ENCODE data around the gene ATF3. TPM values are rescaled to one million over a fixed set of nuclear protein-coding genes. Genes with fewer than 3 reads are reported as not detected.
"Not testable (repeated sequence)": the region's sequence is repeated elsewhere in the genome, so short reads cannot be mapped to it uniquely, and the experiment has no call there.

ATF3 gene
- total RNA-seq, 1 donor: 5.2 TPM

DNA sequence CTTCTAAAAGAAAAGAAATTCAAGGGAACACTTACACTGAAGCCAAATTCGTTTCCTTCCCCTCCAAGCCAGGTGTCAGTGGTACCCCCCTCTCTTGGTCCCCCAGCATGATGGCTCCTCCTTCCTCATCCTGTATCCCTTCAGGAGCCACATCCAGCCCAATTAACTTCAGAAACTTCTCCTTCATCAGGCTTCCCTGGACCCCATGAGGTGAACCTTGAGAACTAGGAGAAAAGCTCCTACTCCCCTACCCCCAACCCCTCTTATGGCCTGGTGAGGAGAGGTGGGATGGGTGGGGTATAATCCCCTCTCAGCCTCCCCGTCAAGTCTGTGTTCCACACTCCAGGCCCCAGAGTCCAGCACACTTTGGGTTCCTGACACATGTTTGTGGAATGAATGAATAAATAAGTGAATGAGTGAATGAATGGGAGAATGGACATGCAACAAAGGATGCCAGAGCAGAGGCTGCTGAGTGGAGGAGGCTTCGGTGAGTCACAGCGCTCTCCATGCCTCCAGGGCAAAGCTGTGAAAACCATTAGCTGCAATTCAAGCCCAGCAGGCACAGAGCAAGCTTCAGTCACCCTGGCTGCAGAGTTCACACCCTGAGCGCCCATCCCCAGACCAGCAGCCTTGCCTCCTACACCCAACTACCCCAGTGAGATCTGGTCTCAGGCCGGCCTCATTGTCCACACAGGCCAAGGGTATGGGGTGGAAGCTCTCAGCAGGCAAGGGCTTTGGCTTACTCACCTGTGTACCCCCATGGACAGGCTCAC is 47.3 kb downstream of the ATF3 start:
- DNase-seq (ENCODE audit: low read depth): peak; percentile 25
- H3K4me3 ChIP-seq (ENCODE audit: low read depth, low read length): no peak overlapping the region
- TF ChIP-seq, protein P1, sequence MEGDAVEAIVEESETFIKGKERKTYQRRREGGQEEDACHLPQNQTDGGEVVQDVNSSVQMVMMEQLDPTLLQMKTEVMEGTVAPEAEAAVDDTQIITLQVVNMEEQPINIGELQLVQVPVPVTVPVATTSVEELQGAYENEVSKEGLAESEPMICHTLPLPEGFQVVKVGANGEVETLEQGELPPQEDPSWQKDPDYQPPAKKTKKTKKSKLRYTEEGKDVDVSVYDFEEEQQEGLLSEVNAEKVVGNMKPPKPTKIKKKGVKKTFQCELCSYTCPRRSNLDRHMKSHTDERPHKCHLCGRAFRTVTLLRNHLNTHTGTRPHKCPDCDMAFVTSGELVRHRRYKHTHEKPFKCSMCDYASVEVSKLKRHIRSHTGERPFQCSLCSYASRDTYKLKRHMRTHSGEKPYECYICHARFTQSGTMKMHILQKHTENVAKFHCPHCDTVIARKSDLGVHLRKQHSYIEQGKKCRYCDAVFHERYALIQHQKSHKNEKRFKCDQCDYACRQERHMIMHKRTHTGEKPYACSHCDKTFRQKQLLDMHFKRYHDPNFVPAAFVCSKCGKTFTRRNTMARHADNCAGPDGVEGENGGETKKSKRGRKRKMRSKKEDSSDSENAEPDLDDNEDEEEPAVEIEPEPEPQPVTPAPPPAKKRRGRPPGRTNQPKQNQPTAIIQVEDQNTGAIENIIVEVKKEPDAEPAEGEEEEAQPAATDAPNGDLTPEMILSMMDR (IDR thresholded peaks at IDR 0.05; ENCODE audit: insufficient read depth, low read length): no peak

DNA sequence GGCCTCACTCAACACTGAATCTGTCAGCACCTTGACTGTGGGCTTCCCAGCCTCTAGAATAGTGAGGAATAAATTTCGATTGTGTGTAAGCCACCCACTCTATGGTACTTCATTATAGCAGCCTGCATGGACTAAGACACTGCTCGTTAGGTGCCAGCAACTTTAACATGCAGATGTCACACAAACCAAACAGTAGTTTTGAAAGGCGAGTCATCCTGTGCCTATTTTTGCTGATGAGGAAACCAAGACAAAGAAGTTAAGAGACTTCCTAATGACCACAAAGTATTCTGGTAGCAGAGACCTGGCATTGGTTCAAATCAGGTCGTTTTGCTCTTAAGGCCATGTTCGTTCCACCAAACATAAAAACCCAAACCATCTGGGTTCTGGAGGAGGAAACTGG is 48.2 kb downstream of the ATF3 start:
- TF ChIP-seq, protein P1 (IDR thresholded peaks at IDR 0.05; ENCODE audit: insufficient read depth, low read length): no peak
- no peak for DNase-seq (ENCODE audit: low read depth)
- no peak overlapping the region for H3K4me3 ChIP-seq (ENCODE audit: low read depth, low read length)

DNA sequence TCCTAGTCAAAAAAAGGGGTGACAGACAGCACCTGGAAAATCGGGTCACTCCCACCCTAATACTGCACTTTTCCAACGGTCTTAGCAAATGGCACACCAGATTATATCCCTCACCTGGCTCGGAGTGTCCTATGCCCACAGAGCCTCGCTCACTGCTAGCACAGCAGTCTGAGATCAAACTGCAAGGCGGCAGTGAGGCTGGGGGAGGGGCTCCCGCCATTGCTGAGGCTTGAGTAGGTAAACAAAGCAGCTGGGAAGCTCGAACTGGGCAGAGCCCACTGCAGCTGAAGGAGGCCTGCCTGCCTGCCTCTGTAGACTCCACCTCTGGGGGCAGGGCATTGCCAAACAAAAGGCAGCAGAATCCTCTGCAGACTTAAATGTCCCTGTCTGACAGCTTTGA is 49.7 kb downstream of the ATF3 start:
- DNase-seq (ENCODE audit: low read depth); H3K4me3 ChIP-seq (ENCODE audit: low read depth, low read length): not testable (repeated sequence)

DNA sequence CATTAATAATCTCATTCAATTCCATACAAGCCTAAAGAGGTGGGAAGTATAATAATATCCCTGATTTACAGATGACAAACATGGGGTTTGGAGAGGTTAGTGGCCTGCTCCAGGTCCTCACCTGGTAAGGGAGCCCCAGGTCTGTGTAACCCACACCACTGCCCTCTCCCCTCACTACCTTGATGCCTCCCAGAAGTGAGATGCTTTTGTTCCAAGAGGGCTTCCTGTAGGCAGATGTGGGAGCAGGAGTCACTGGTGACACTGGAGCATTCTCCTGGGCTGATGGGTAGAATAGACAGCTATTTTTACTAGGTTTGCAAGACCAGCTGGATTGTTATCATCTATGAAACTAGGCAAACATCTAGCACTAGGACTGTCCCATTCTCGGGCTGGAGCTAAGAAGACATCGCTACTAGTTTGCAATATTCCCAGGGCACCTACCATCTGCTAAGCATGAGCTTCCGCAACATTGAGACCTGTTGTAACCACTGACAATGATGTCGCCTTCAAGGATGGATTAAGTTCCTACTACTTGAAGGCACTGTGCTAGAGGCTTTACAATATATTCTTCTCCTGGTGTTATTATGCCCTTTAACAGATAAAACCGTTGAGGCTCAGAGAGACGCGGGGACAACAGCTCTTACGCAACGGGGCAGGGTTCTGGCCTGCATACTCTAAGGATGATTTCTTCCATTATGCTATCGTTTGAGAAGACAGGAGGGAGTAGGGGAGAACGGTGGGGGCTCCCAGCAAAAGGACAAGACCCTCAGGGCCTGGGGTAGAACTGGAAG is 56.0 kb downstream of the ATF3 start:
- DNase-seq (ENCODE audit: low read depth): no peak

DNA sequence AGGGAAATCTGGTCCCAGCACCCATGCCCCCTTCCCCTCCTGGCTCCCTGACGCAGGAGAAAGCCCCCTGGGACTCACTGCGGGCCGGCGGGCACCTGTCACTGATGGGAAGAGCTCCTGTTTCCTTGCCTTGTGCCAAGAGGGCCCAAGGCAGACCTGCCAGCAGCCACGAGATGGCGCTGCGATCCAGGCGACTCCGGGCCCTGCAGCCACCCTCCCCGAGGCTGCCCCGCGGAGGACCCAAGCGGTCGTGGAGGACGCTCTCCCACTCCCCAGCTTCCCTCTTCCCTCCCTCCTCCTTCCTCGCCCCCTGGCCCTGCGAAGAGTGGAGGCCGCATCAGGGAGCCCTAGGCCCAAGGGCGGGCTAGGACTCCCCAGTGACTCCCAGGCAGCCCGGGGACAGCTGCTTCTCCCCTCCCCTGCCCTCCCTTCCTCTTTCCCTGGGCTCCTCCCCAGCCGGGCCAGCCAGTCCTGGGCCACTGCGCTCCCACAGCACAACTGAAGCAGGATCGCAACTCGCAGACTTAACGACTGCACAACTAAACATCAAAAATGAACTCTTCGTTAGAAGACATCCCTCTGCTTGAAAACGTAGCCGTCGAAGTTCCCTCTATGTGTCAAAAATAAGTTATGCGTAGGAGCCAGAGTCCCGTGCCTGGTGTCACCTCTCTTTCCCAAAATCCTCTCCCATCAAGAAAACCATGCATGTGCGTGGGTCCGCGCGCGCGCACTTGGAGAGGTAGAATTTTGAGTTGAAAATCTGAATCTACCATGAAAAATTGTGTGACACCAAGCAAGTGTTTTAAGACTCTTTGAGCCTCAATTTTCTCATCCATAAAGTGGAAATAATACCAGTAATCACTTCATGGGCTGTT is 56.9 kb downstream of the ATF3 start:
- H3K4me3 ChIP-seq (ENCODE audit: low read depth, low read length): peak overlapping the region; percentile 75
- DNase-seq (ENCODE audit: low read depth): peak; percentile 76

More for the DNA sequence above, 56.0 kb downstream of the ATF3 start:
- H3K4me3 ChIP-seq (ENCODE audit: low read depth, low read length): no peak overlapping the region
- TF ChIP-seq, protein P1 (IDR thresholded peaks at IDR 0.05; ENCODE audit: insufficient read depth, low read length): no peak

DNA sequence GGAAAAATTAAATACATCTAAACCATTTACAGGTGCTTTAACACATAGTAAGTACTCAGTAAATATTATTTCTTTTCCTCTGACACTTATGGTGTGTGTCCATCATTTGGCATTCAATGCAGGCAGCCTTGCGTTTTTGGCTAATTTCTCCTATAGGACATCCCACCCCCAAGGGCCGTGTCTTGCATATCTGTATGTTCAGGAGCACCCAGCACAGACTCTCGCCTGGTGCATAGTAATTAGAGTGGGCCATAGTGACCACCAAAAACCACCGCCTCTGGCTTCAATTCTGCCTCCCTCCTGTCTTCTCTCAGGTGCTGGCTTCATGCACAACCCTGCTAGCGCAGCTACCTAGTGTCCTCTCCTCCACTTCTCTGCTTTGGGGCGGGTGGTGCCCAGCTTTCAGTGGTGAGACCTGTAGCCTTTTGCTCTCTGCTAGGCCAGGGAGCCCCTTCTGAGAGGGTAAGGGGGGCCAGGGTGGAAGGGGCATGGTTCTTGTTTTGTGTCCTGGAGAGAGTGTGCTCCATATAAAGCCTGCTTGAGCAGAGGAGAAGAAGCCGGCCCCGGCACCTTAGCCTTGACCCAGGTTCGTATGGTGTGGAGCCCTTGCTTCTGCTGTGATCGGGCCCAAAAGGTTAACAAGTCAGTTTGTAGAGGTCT is 57.7 kb downstream of the ATF3 start:
- no peak for DNase-seq (ENCODE audit: low read depth)
- H3K4me3 ChIP-seq (ENCODE audit: low read depth, low read length): no peak overlapping the region
- TF ChIP-seq, protein P1 (IDR thresholded peaks at IDR 0.05; ENCODE audit: insufficient read depth, low read length): no peak

More for the DNA sequence above, 56.9 kb downstream of the ATF3 start:
- TF ChIP-seq, protein P1 (IDR thresholded peaks at IDR 0.05; ENCODE audit: insufficient read depth, low read length): peak; percentile 89
